SK-N-SH (cell line): Measurements from ENCODE around the gene MSRB1. TPM values are rescaled to one million over a fixed set of nuclear protein-coding genes. Genes with fewer than 3 reads are reported as not detected.
A peak's percentile ranks its signal among the peaks of the same experiment; 100 is the strongest.

Experiments used
- CTCF ChIA-PET: fragments of 300-600, 350-600 bp; formaldehyde crosslinking; extraction: SDS; loops from one replicate; lab custom pipeline; 2021; lab: Yijun Ruan, JAX
- POLR2A ChIA-PET: fragments of 350-600 bp; sonication (Branson Sonifier 250); formaldehyde crosslinking; extraction: SDS; loops from one replicate; lab custom pipeline; 2020; ENCODE audit warnings: antibody characterized with exemption, inconsistent platforms; lab: Yijun Ruan, JAX
- DNase-seq: peaks from one replicate; pipeline ENCODE4 v3.0.0; 2012
- H2AFZ ChIP-seq: fragments of 200-600 bp; sonication (generic); 2 replicates; pipeline ENCODE4 v1.8.1; 2016; ENCODE audit warnings: antibody characterized with exemption, mild to moderate bottlenecking, low read depth
- H3F3A ChIP-seq: fragments of 200-600 bp; sonication (generic); replicated peaks from 2 replicates; pipeline ENCODE3; 2016; ENCODE audit warnings: antibody characterized with exemption, mild to moderate bottlenecking; ENCODE audit not compliant: insufficient read depth
- H3K27ac ChIP-seq, 2 experiments: fragments of 200-500 bp in 1 of 2; fragments of 200-600 bp in 1 of 2; sonication (Bioruptor generic) in 1 of 2; sonication (generic), shearing (Covaris generic) in 1 of 2; 2 replicates each; pipeline versions ENCODE4 v1.5.1 to v1.6.1; 2014 to 2016; ENCODE audit warnings: low read depth in 2 of 2, inconsistent platforms in 1 of 2, low read length in 1 of 2, mild to moderate bottlenecking in 1 of 2, mixed read lengths in 1 of 2
- H3K27me3 ChIP-seq: fragments of 200-600 bp; sonication (generic), shearing (Covaris generic); 2 replicates; pipeline ENCODE4 v1.6.1; 2016; ENCODE audit warnings: mixed run types; ENCODE audit not compliant: insufficient read depth
- H3K36me3 ChIP-seq, 2 experiments: fragments of 200-500 bp in 1 of 2; fragments of 200-600 bp in 1 of 2; sonication (Bioruptor generic) in 1 of 2; sonication (generic) in 1 of 2; replicated peaks in 1 of 2; 2 replicates each; pipeline versions ENCODE3 to v1.5.1; 2014 to 2016; ENCODE audit warnings: low read length in 1 of 2, mild to moderate bottlenecking in 1 of 2; ENCODE audit not compliant: insufficient read depth in 2 of 2, control insufficient read depth in 1 of 2
- H3K4me1 ChIP-seq, 2 experiments: fragments of 200-500 bp in 1 of 2; fragments of 200-600 bp in 1 of 2; sonication (Bioruptor generic) in 1 of 2; sonication (generic), shearing (Covaris generic) in 1 of 2; 2 replicates each; pipeline versions ENCODE4 v1.5.1 to v1.6.1; 2014 to 2016; ENCODE audit warnings: low read depth in 1 of 2, low read length in 1 of 2, mixed run types in 1 of 2; ENCODE audit not compliant: insufficient read depth in 2 of 2, control insufficient read depth in 1 of 2
- H3K4me2 ChIP-seq: fragments of 200-600 bp; sonication (generic), shearing (Covaris generic); 2 replicates; pipeline ENCODE4 v1.6.1; 2017; ENCODE audit warnings: mixed run types
- H3K4me3 ChIP-seq, 2 experiments: fragments of 200-500 bp in 1 of 2; fragments of 200-600 bp in 1 of 2; sonication (Bioruptor generic) in 1 of 2; sonication (generic), shearing (Covaris generic) in 1 of 2; 2 replicates each; pipeline versions ENCODE4 v1.5.1 to v1.8.1; 2014 to 2016; ENCODE audit warnings: low read depth in 2 of 2, inconsistent platforms in 1 of 2, low read length in 1 of 2, mild to moderate bottlenecking in 1 of 2, mixed read lengths in 1 of 2, moderate library complexity in 1 of 2
- H3K79me2 ChIP-seq: fragments of 200-600 bp; sonication (generic); 2 replicates; pipeline ENCODE4 v1.8.1; 2017; ENCODE audit warnings: mild to moderate bottlenecking; ENCODE audit not compliant: insufficient read depth
- H3K9ac ChIP-seq: fragments of 200-600 bp; sonication (generic); 2 replicates; pipeline ENCODE4 v1.6.1; 2017; ENCODE audit warnings: mixed run types
- H3K9me2 ChIP-seq: fragments of 200-600 bp; sonication (generic); 2 replicates; pipeline ENCODE4 v1.6.1; 2017; ENCODE audit warnings: mixed run types
- H3K9me3 ChIP-seq: fragments of 200-600 bp; sonication (generic); 2 replicates; pipeline ENCODE4 v1.6.1; 2017; ENCODE audit warnings: mixed run types, mild to moderate bottlenecking, moderate library complexity
- H4K20me1 ChIP-seq: fragments of 200-600 bp; sonication (generic); 2 replicates; pipeline ENCODE4 v1.6.1; 2017; ENCODE audit warnings: mild to moderate bottlenecking, mixed run types; ENCODE audit not compliant: insufficient read depth
- ELF1 ChIP-seq: IDR thresholded peaks from 2 replicates; pipeline ENCODE4 v1.4.0; 2012
- EP300 ChIP-seq, 2 experiments: IDR thresholded peaks; 2 replicates each; pipeline versions ENCODE4 v1.4.0 to v1.6.1; 2012; ENCODE audit warnings: borderline replicate concordance in 1 of 2, low read depth in 1 of 2, low read length in 1 of 2
- FOSL2 ChIP-seq: IDR thresholded peaks from 2 replicates; pipeline ENCODE4 v1.4.0; 2012; ENCODE audit warnings: low read depth, mild to moderate bottlenecking, moderate library complexity, borderline replicate concordance
- FOXJ3 ChIP-seq: sonication (generic); formaldehyde crosslinking; IDR thresholded peaks from 2 replicates; pipeline ENCODE4 v1.5.1; 2020; ENCODE audit warnings: mild to moderate bottlenecking, missing genetic modification reagents
- FOXM1 ChIP-seq: IDR thresholded peaks from 2 replicates; pipeline ENCODE4 v1.4.0; 2012; ENCODE audit warnings: low read depth, mild to moderate bottlenecking
- GABPA ChIP-seq: IDR thresholded peaks from 2 replicates; pipeline ENCODE4 v1.4.0; 2012; ENCODE audit warnings: low read depth, mild to moderate bottlenecking
- GATA2 ChIP-seq: sonication (generic); formaldehyde crosslinking; IDR thresholded peaks from 2 replicates; pipeline ENCODE4 v1.5.0; 2020; ENCODE audit warnings: mild to moderate bottlenecking, missing genetic modification reagents
- JUND ChIP-seq: IDR thresholded peaks from 2 replicates; pipeline ENCODE4 v1.4.0; 2012
- NFIC ChIP-seq: IDR thresholded peaks from 2 replicates; pipeline ENCODE4 v1.4.0; 2012; ENCODE audit warnings: borderline replicate concordance
- NRF1 ChIP-seq: IDR thresholded peaks from 2 replicates; pipeline ENCODE4 v1.6.1; 2012; ENCODE audit warnings: low read depth, mild to moderate bottlenecking, low read length
- POLR2AphosphoS5 ChIP-seq: IDR thresholded peaks from 2 replicates; pipeline ENCODE4 v1.6.1; 2012; ENCODE audit warnings: low read depth, low read length
- RAD21 ChIP-seq: IDR thresholded peaks from 2 replicates; pipeline ENCODE4 v1.6.1; 2012; ENCODE audit warnings: mild to moderate bottlenecking, low read length
- RFX5 ChIP-seq: IDR thresholded peaks from 2 replicates; pipeline ENCODE4 v1.6.1; 2012; ENCODE audit warnings: mild to moderate bottlenecking, improper control_type of control experiment, low read length
- RXRA ChIP-seq: IDR thresholded peaks from 2 replicates; pipeline ENCODE4 v1.4.0; 2012; ENCODE audit warnings: low read depth, mild to moderate bottlenecking, borderline replicate concordance
- SIN3A ChIP-seq: IDR thresholded peaks from 2 replicates; pipeline ENCODE4 v1.6.1; 2012; ENCODE audit warnings: low read depth, mild to moderate bottlenecking, low read length, moderate library complexity, borderline replicate concordance
- SMC3 ChIP-seq: IDR thresholded peaks from 2 replicates; pipeline ENCODE4 v1.6.1; 2012; ENCODE audit warnings: low read depth, low read length, improper control_type of control experiment
- TCF12 ChIP-seq: IDR thresholded peaks from 2 replicates; pipeline ENCODE4 v1.4.0; 2012
- WGBS: methylation state at CpG from one replicate; pipeline ENCODE4 v1.1.6; 2017; ENCODE audit warnings: low lambda C conversion rate; 5-methylcytosine and 5-hydroxymethylcytosine counted together
- polyA plus RNA-seq, 3 experiments: library from polyadenylated mRNA; depleted of rRNA; stranded (reverse); fragments of >200 nt; gene quantifications; 2 replicates each; pipeline ENCODE4 v1.2.3, GENCODE V29; 2012
- TF ChIP-seq, protein P1 (sequence below): fragments of 200-600 bp; sonication (generic); IDR thresholded peaks from 2 replicates; pipeline ENCODE4 v1.6.1; 2017; ENCODE audit warnings: antibody characterized with exemption, mild to moderate bottlenecking, moderate library complexity
- TF ChIP-seq, protein P2 (sequence below): IDR thresholded peaks from 2 replicates; pipeline ENCODE4 v1.6.1; 2012; ENCODE audit warnings: mild to moderate bottlenecking, low read depth, low read length, moderate library complexity
- TF ChIP-seq, protein P3 (sequence below): fragments of 150-350 bp; IDR thresholded peaks from 2 replicates; pipeline ENCODE4 v1.6.1; 2016; ENCODE audit warnings: mild to moderate bottlenecking, low read depth, low read length
- TF ChIP-seq, protein P4 (sequence below): IDR thresholded peaks from 2 replicates; pipeline ENCODE4; 2012

Gene MSRB1
- polyA plus RNA-seq, 1 of the 3 experiments (the other 2 are of a cell fraction), result 31.4 TPM

DNA sequence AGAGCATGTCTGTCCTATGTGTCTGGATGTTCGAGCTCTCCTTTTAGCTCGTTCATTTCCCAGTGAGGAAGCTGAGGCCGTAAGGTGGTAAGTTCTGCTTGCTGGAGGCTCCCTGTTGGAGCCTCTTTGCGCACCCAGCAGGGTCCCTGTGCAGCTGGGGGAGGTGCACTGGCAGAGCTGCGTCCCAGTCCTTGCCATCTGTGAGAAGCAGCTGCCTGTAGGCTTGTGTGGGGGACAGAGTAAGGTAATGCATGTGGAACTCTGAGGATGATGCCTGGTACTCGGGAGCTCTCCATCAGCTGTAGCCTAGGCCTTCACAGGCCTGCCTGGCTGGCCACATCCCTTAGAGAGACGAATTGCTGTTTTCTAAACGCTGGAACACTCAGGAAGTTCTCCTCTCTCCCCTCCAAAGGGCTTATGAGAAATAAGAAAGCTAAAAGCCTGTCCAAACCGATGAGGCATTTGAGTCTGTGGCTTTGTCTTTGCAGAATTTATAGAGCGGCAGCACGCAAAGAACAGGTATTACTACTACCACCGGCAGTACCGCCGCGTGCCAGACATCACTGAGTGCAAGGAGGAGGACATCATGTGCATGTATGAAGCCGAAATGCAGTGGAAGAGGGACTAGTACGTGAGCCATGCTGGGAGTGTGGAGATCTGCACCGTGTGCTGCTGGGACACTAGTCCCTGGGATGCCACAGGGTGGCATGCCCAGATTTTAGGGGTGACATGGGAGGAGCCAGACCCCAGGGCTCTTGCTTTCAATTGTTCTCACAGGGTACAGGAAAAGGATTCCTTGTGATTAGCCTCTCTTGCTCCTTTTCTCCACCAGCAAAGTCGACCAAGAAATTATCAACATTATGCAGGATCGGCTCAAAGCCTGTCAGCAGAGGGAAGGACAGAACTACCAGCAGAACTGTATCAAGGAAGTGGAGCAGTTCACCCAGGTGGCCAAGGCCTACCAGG is 17.9 kb upstream of the MSRB1 start (continued):
- TF ChIP-seq FOXJ3 (CRISPR knock-in tag) (no peak), NRF1 (no peak), SMC3 (no peak), NFIC (no peak; the same call in 1 of the 2 replicates), SIN3A (peak; percentile 83), FOSL2 (no peak), POLR2AphosphoS5 (peak; percentile 82)
- TF ChIP-seq, protein P1, sequence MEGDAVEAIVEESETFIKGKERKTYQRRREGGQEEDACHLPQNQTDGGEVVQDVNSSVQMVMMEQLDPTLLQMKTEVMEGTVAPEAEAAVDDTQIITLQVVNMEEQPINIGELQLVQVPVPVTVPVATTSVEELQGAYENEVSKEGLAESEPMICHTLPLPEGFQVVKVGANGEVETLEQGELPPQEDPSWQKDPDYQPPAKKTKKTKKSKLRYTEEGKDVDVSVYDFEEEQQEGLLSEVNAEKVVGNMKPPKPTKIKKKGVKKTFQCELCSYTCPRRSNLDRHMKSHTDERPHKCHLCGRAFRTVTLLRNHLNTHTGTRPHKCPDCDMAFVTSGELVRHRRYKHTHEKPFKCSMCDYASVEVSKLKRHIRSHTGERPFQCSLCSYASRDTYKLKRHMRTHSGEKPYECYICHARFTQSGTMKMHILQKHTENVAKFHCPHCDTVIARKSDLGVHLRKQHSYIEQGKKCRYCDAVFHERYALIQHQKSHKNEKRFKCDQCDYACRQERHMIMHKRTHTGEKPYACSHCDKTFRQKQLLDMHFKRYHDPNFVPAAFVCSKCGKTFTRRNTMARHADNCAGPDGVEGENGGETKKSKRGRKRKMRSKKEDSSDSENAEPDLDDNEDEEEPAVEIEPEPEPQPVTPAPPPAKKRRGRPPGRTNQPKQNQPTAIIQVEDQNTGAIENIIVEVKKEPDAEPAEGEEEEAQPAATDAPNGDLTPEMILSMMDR, result no peak

DNA sequence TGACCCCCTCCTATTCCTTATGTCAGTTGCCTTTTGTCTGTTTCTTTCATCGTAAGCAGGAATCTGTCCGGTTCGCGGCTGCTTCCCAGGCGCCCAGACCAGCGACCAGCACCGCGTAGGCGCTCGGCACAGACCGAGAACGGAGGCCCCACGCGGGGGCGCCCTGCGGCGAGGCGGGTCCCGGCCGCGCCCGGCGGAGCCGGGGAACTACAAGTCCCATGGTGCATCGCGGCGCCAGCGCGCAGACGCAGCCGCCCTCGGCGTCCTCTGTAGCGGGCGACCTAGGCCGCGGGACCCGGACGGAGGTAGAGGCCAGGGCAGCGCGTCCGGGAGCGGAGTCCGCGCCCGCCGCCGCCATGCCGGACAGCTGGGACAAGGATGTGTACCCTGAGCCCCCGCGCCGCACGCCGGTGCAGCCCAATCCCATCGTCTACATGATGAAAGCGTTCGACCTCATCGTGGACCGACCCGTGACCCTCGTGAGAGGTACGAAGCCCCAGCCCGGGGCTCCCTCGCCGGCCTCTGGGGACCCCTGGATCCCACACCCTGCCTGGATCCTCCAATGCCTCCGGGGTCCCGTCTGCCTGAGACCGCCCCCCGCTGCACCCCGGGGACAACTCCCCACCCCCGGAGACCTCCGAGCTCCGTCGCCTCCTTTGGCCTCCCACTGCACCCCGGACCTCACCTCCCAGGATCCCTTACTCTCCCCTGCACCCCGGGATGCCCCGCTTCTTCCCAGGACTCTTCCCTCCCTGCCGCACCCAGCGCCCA is 16.5 kb upstream of the MSRB1 start, which contains the start of gene NDUFB10:
Gene NDUFB10, plus strand, starts transcription at position 270 of the 771 bp plus-strand sequence. Its CDS starts 87 bp downstream, at position 357.
- Histone ChIP-seq H3K9me3 (no peaks in the 10 kb centered on the region), H3F3A (peaks cover 36% of the 10 kb centered on the region), H3K79me2 (peaks cover 48% of the 10 kb centered on the region), H3K27ac (peak within 1 kb of the TSS; percentile 51 to 73), H3K36me3 (peaks cover 19 to 24% of the 10 kb centered on the region in 2 experiments), H4K20me1 (peaks cover 38% of the 10 kb centered on the region), H3K4me3 (peak within 1 kb of the TSS; percentile 58 to 86), H2AFZ (peak within 1 kb of the TSS; percentile 83), H3K9ac (peak within 1 kb of the TSS; percentile 89), H3K4me1 (peaks cover 0 to 44% of the 10 kb centered on the region in 2 experiments; a peak in 1 of 4 replicates), H3K27me3 (no peaks in the 10 kb centered on the region), H3K4me2 (peak within 1 kb of the TSS; percentile 76), H3K9me2 (no peaks in the 10 kb centered on the region)
- WGBS, result 1% methylated on average over 26 of the region's 79 CpGs
- peak; percentile 96 for DNase-seq
- ChIA-PET POLR2A (interaction anchor here (0.6 kb wide), 1 partner anchor 19 kb away, joined by 7 read pairs; no protein-coding TSS in a partner anchor), CTCF (interaction anchor here (0.6 to 2.5 kb wide), 9 partner anchors 9 to 97 kb away, joined by 3 to 8 read pairs (median 4); partner anchors contain the start of gene MSRB1)
- no peak for TF ChIP-seq RXRA
- peak; percentile 41 for TF ChIP-seq SMC3
- TF ChIP-seq, protein P2, sequence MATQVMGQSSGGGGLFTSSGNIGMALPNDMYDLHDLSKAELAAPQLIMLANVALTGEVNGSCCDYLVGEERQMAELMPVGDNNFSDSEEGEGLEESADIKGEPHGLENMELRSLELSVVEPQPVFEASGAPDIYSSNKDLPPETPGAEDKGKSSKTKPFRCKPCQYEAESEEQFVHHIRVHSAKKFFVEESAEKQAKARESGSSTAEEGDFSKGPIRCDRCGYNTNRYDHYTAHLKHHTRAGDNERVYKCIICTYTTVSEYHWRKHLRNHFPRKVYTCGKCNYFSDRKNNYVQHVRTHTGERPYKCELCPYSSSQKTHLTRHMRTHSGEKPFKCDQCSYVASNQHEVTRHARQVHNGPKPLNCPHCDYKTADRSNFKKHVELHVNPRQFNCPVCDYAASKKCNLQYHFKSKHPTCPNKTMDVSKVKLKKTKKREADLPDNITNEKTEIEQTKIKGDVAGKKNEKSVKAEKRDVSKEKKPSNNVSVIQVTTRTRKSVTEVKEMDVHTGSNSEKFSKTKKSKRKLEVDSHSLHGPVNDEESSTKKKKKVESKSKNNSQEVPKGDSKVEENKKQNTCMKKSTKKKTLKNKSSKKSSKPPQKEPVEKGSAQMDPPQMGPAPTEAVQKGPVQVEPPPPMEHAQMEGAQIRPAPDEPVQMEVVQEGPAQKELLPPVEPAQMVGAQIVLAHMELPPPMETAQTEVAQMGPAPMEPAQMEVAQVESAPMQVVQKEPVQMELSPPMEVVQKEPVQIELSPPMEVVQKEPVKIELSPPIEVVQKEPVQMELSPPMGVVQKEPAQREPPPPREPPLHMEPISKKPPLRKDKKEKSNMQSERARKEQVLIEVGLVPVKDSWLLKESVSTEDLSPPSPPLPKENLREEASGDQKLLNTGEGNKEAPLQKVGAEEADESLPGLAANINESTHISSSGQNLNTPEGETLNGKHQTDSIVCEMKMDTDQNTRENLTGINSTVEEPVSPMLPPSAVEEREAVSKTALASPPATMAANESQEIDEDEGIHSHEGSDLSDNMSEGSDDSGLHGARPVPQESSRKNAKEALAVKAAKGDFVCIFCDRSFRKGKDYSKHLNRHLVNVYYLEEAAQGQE, result 0 out of 2 replicates have a peak, but pooled peaks have one; percentile 35
- TF ChIP-seq GABPA, result peak; percentile 29; the same call in 1 of the 2 replicates
- TF ChIP-seq RAD21, result peak; percentile 45
- TF ChIP-seq, protein P3, sequence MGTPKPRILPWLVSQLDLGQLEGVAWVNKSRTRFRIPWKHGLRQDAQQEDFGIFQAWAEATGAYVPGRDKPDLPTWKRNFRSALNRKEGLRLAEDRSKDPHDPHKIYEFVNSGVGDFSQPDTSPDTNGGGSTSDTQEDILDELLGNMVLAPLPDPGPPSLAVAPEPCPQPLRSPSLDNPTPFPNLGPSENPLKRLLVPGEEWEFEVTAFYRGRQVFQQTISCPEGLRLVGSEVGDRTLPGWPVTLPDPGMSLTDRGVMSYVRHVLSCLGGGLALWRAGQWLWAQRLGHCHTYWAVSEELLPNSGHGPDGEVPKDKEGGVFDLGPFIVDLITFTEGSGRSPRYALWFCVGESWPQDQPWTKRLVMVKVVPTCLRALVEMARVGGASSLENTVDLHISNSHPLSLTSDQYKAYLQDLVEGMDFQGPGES, result no peak
- TF ChIP-seq EP300 (IDR thresholded peaks at IDR 0.05; ENCODE audit: borderline replicate concordance in 1 of 2, low read depth in 1 of 2, low read length in 1 of 2), result no peak; a peak in 1 of 4 replicates
- no peak for TF ChIP-seq FOXM1
- no peak for TF ChIP-seq ELF1
- TF ChIP-seq, protein P4, sequence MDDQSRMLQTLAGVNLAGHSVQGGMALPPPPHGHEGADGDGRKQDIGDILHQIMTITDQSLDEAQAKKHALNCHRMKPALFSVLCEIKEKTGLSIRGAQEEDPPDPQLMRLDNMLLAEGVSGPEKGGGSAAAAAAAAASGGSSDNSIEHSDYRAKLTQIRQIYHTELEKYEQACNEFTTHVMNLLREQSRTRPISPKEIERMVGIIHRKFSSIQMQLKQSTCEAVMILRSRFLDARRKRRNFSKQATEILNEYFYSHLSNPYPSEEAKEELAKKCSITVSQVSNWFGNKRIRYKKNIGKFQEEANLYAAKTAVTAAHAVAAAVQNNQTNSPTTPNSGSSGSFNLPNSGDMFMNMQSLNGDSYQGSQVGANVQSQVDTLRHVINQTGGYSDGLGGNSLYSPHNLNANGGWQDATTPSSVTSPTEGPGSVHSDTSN, result no peak
- TF ChIP-seq NRF1, result peak; percentile 82
- TF ChIP-seq GATA2, result no peak
- TF ChIP-seq TCF12, result no peak
- TF ChIP-seq JUND, result no peak
- TF ChIP-seq RFX5, result no peak
